ENCODE results near the gene B3GALT5. TPM values are rescaled to one million over a fixed set of nuclear protein-coding genes. Genes with fewer than 3 reads are reported as not detected.
A peak's percentile ranks its signal among the peaks of the same experiment; 100 is the strongest.

The B3GALT5 gene
- total RNA-seq, 6 experiments from 2014 or later = 0.06 to 0.26 (median 0.09) TPM

DNA sequence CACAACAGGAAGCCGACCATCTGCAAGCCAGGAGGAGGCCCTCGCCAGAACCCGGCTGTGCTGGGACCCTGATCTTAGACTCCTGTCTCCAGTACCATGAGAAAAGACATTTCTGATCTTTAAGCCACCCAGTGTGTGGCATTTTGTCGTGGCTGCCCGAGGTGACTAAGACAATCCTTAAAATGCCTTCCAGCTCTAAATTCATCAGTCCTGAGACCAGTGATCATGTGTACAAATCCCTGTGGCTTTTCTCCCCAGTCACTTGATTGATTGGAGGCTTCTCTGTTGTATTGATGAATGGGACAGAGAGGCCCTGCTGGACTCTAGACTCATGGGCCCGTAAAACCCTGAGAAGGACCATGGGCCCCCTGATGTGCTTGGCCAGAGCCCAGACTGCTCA, 36.1 kb downstream of the B3GALT5 start:
- Histone ChIP-seq H3K27me3 (no peaks in the 10 kb centered on the region), H3K36me3 (no peaks in the 10 kb centered on the region), H3K27ac (no peak overlapping the region), H3K4me3 (no peak overlapping the region), H3K4me1 (no peaks in the 10 kb centered on the region), H3K9me3 (peaks cover 0 to 6% (median 0%) of the 10 kb centered on the region in 4 donors)
- WGBS (ENCODE audit: insufficient coverage, low coverage, low lambda C conversion rate, missing lambda C conversion rate) = 55% methylated on average over 2 of the region's 6 CpGs
- intact Hi-C loops (cut with DNase I) = no loop called here
- DNase-seq (peak in 1 of 3 donors; percentile 38), ATAC-seq (no peak)
- TF ChIP-seq POLR2A (IDR thresholded peaks at IDR 0.05) = no peak
- TF ChIP-seq, protein P1, sequence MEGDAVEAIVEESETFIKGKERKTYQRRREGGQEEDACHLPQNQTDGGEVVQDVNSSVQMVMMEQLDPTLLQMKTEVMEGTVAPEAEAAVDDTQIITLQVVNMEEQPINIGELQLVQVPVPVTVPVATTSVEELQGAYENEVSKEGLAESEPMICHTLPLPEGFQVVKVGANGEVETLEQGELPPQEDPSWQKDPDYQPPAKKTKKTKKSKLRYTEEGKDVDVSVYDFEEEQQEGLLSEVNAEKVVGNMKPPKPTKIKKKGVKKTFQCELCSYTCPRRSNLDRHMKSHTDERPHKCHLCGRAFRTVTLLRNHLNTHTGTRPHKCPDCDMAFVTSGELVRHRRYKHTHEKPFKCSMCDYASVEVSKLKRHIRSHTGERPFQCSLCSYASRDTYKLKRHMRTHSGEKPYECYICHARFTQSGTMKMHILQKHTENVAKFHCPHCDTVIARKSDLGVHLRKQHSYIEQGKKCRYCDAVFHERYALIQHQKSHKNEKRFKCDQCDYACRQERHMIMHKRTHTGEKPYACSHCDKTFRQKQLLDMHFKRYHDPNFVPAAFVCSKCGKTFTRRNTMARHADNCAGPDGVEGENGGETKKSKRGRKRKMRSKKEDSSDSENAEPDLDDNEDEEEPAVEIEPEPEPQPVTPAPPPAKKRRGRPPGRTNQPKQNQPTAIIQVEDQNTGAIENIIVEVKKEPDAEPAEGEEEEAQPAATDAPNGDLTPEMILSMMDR (IDR thresholded peaks at IDR 0.05) = no peak

DNA sequence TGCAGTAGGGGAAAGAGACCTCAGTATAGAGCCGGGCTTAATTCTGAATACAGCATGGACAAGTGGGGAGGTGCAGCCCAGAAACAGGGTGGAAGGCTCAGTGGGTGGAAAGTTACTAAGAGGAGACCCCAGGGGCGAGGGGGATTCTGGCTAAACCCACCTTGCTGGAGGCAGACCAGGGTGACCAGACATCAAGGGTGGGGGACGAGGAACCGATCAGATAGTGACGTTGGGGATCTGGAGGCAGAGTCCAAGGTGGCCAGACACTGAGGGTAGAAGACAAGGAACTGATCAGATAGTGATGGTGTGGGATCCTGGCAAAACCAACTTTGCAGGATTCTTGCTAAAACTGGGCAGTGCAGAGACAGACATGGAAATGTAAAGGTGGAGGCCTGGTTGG, 36.8 kb downstream of the B3GALT5 start:
- H3K27ac ChIP-seq = no peak overlapping the region
- DNase-seq = no peak
- H3K4me3 ChIP-seq = no peak overlapping the region
- no peaks in the 10 kb centered on the region for H3K27me3 ChIP-seq
- intact Hi-C loops (cut with DNase I) = no loop called here
- WGBS (ENCODE audit: insufficient coverage, low coverage, low lambda C conversion rate, missing lambda C conversion rate) = 62% methylated on average over 5 of the region's 5 CpGs
- peaks cover 0 to 6% (median 0%) of the 10 kb centered on the region in 4 donors for H3K9me3 ChIP-seq
- ATAC-seq = no peak
- H3K36me3 ChIP-seq = no peaks in the 10 kb centered on the region
- H3K4me1 ChIP-seq = no peaks in the 10 kb centered on the region
- TF ChIP-seq, protein P1 (IDR thresholded peaks at IDR 0.05) = no peak
- TF ChIP-seq POLR2A (IDR thresholded peaks at IDR 0.05) = no peak

DNA sequence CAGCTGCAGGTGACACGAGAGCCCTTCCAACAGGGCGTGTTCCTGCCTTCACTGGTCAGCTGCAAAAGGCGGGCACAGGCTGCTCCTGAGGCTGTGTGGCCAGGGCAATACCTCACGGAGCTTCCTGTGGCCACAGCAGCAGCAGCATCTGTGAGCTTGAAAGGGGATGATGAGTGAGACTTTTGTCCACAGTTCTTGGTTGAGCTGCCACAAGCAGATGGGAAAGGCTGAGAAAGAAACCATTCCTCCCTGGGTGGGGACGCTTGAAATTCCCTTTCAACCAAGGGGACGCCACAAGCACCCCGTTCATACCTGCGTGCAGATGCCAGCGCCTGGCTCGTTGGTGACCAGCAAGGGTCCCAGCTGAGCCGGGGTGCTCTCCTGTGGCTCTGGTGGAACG, 37.6 kb downstream of the B3GALT5 start:
- ATAC-seq (no peak), DNase-seq (peak in 1 of 3 donors; percentile 46)
- no peak overlapping the region for H3K27ac ChIP-seq
- H3K27me3 ChIP-seq = no peaks in the 10 kb centered on the region
- WGBS (ENCODE audit: insufficient coverage, low coverage, low lambda C conversion rate, missing lambda C conversion rate) = 70% methylated on average over 8 of the region's 12 CpGs
- H3K4me3 ChIP-seq = no peak overlapping the region
- peaks cover 0 to 6% (median 0%) of the 10 kb centered on the region in 4 donors for H3K9me3 ChIP-seq
- H3K36me3 ChIP-seq = no peaks in the 10 kb centered on the region
- intact Hi-C loops (cut with DNase I) = no loop called here
- H3K4me1 ChIP-seq = no peaks in the 10 kb centered on the region
- TF ChIP-seq, protein P1 (IDR thresholded peaks at IDR 0.05) = no peak
- no peak for TF ChIP-seq POLR2A (IDR thresholded peaks at IDR 0.05)

DNA sequence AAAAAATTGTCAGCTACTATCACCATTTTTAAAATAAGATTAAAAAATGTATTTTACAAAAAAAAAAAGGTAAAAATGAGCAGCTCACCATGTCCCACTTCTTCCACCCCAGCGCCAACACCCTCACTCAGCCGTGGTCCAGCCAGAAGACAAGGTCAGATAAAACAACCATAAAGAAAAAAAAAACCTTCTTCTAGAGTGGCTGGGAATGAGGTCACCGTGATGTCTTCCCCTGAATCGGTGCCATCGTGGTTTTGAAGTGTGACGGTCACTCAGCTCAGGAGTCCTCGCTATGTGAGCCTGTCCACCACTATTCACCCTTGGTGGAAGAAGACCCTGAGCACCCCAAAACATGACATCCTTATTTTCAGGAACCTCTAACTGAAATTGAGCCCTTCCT, 38.1 kb downstream of the B3GALT5 start:
- no peak for TF ChIP-seq POLR2A (IDR thresholded peaks at IDR 0.05)
- TF ChIP-seq, protein P1 (IDR thresholded peaks at IDR 0.05) = no peak
- H3K4me3 ChIP-seq = no peak overlapping the region
- H3K36me3 ChIP-seq = no peaks in the 10 kb centered on the region
- 67% methylated on average over 3 of the region's 7 CpGs for WGBS (ENCODE audit: insufficient coverage, low coverage, low lambda C conversion rate, missing lambda C conversion rate)
- ATAC-seq (no peak), DNase-seq (no peak)
- H3K9me3 ChIP-seq = peaks cover 0 to 6% (median 0%) of the 10 kb centered on the region in 4 donors
- intact Hi-C loops (cut with DNase I) = no loop called here
- H3K4me1 ChIP-seq = no peaks in the 10 kb centered on the region
- H3K27me3 ChIP-seq = no peaks in the 10 kb centered on the region
- H3K27ac ChIP-seq = no peak overlapping the region

DNA sequence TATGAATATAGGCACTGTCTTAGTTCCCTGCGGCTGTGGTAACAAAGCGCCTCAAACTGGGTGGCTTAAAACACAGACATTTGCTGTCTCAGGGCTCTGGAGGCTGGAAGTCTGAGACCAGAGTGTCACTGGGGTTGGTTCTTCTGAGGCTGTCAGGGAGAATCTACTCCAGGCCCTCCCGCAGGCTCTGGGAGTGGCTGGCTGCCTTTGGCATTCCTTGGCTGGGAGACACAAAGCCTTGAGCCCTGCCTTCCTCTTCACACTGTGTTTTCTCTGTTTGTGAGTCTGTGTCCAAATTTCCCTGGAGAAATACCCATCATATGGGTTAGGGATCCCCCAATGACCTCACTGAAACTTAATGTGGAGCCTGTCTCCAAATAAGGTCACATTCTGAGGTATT, 38.5 kb downstream of the B3GALT5 start:
- no peak overlapping the region for H3K27ac ChIP-seq
- DNase-seq (no peak), ATAC-seq (no peak)
- no peaks in the 10 kb centered on the region for H3K27me3 ChIP-seq
- H3K9me3 ChIP-seq = peaks cover 0 to 6% (median 0%) of the 10 kb centered on the region in 4 donors
- no peak overlapping the region for H3K4me3 ChIP-seq
- TF ChIP-seq, protein P1 (IDR thresholded peaks at IDR 0.05) = no peak
- no peak for TF ChIP-seq POLR2A (IDR thresholded peaks at IDR 0.05)
- no peaks in the 10 kb centered on the region for H3K4me1 ChIP-seq
- 63% methylated on average over 3 of the region's 3 CpGs for WGBS (ENCODE audit: insufficient coverage, low coverage, low lambda C conversion rate, missing lambda C conversion rate)
- H3K36me3 ChIP-seq = no peaks in the 10 kb centered on the region
- intact Hi-C loops (cut with DNase I) = no loop called here
